ENCODE data around the gene PPP1R18. TPM values are rescaled to one million over a fixed set of nuclear protein-coding genes. Genes with fewer than 3 reads are reported as not detected.
"Not testable (repeated sequence)": the region's sequence is repeated elsewhere in the genome, so short reads cannot be mapped to it uniquely, and the experiment has no call there.

Gene PPP1R18
- total RNA-seq, 2 experiments from 2014 or later, result 30.9 to 31.6 TPM

GRCh38 chr6:30724906-30725667, 38.6 kb upstream of the PPP1R18 start:
- peak overlapping the region; percentile 42 for H3K4me3 Mint-ChIP-seq

GRCh38 chr6:30723843-30724741, 37.6 kb upstream of the PPP1R18 start:
- Mint-ChIP-seq H3K4me1 (ENCODE audit: low read depth) (peaks cover 68% of the 10 kb centered on the region), H3K36me3 (ENCODE audit: low read depth) (peaks cover 77% of the 10 kb centered on the region), H3K27ac (peak overlapping the region; percentile 95), H3K4me3 (peak overlapping the region; percentile 55)
- POLR2A ChIA-PET, result interaction anchor here (0.9 to 11.0 kb wide), 3 partner anchors 12 to 233 kb away, joined by 3 to 381 read pairs (median 54); no protein-coding TSS in a partner anchor
- H3K27me3 Mint-ChIP-seq; H3K9me3 Mint-ChIP-seq; ATAC-seq (ENCODE audit: poor library complexity); H3K4me3 ChIP-seq (ENCODE audit: low read length); DNase-seq; H3K9me3 ChIP-seq (ENCODE audit: control insufficient read depth in 1 of 2, insufficient read depth in 1 of 2, low read length in 2 of 2); H3K27me3 ChIP-seq (ENCODE audit: control insufficient read depth in 1 of 2, insufficient read depth in 2 of 2, low read length in 2 of 2); H3K27ac ChIP-seq (ENCODE audit: low read depth in 1 of 2, low read length in 2 of 2): not testable (repeated sequence)
- intact Hi-C loops (cut with DNase I, micrococcal nuclease), result loop anchor here (2.0 to 5.0 kb wide), 5 partner anchors 97 to 241 kb away; partner anchors contain the start of genes ABCF1 (in 1 of the 2) and ATAT1 (in 1 of the 2)
- CTCF ChIA-PET, result interaction anchor here (2.3 to 20.2 kb wide), 3 partner anchors 13 to 183 kb away, joined by 6 to 526 read pairs (median 10); partner anchors contain the start of gene DHX16
- H3K36me3 ChIP-seq (ENCODE audit: insufficient read depth, low read length), result peaks cover 61% of the 10 kb centered on the region
- H3K4me1 ChIP-seq (ENCODE audit: insufficient read depth, low read length), result peaks cover 52% of the 10 kb centered on the region

More at GRCh38 chr6:30724906-30725667, 38.6 kb upstream of the PPP1R18 start:
- intact Hi-C loops (cut with DNase I, micrococcal nuclease), result loop anchor here (5.0 kb wide), 2 partner anchors 153 to 183 kb away; partner anchors contain the start of gene ABCF1 (in 1 of the 2)
- H3K27me3 ChIP-seq (ENCODE audit: control insufficient read depth in 1 of 2, insufficient read depth in 2 of 2, low read length in 2 of 2), result no peaks in the 10 kb centered on the region
- no peak overlapping the region for H3K27ac ChIP-seq (ENCODE audit: low read depth in 1 of 2, low read length in 2 of 2)
- Mint-ChIP-seq H3K36me3 (ENCODE audit: low read depth) (peaks cover 83% of the 10 kb centered on the region), H3K9me3 (no peaks in the 10 kb centered on the region), H3K27me3 (no peaks in the 10 kb centered on the region), H3K27ac (peak overlapping the region; percentile 95), H3K4me1 (ENCODE audit: low read depth) (peaks cover 62% of the 10 kb centered on the region)
- ChIA-PET POLR2A (interaction anchor here (7.5 to 11.0 kb wide), 2 partner anchors 11 to 43 kb away, joined by 54 to 381 read pairs; no protein-coding TSS in a partner anchor), CTCF (interaction anchor here (0.6 to 20.2 kb wide), 2 partner anchors 46 to 58 kb away, joined by 3 to 526 read pairs; partner anchors contain the start of gene DHX16)
- no peaks in the 10 kb centered on the region for H3K9me3 ChIP-seq (ENCODE audit: control insufficient read depth in 1 of 2, insufficient read depth in 1 of 2, low read length in 2 of 2)
- DNase-seq (no peak), ATAC-seq (ENCODE audit: poor library complexity) (no peak)
- peaks cover 47% of the 10 kb centered on the region for H3K4me1 ChIP-seq (ENCODE audit: insufficient read depth, low read length)
- no peak for TF ChIP-seq CTCF (IDR thresholded peaks at IDR 0.05)
- H3K4me3 ChIP-seq (ENCODE audit: low read length), result no peak overlapping the region
- H3K36me3 ChIP-seq (ENCODE audit: insufficient read depth, low read length), result peaks cover 71% of the 10 kb centered on the region

- H3K9me3 ChIP-seq (ENCODE audit: control insufficient read depth in 1 of 2, insufficient read depth in 1 of 2, low read length in 2 of 2); ATAC-seq (ENCODE audit: poor library complexity); H3K9me3 Mint-ChIP-seq; H3K4me3 ChIP-seq (ENCODE audit: low read length); H3K27ac ChIP-seq (ENCODE audit: low read depth in 1 of 2, low read length in 2 of 2); H3K27me3 Mint-ChIP-seq; H3K27me3 ChIP-seq (ENCODE audit: control insufficient read depth in 1 of 2, insufficient read depth in 2 of 2, low read length in 2 of 2); DNase-seq: not testable (repeated sequence)
- Histone ChIP-seq H3K36me3 (ENCODE audit: insufficient read depth, low read length) (peaks cover 58% of the 10 kb centered on the region), H3K4me1 (ENCODE audit: insufficient read depth, low read length) (peaks cover 58% of the 10 kb centered on the region)
- H3K27ac Mint-ChIP-seq, result peak overlapping the region; percentile 95
- H3K4me3 Mint-ChIP-seq, result peak overlapping the region; percentile 99
- H3K36me3 Mint-ChIP-seq (ENCODE audit: low read depth), result peaks cover 76% of the 10 kb centered on the region
- POLR2A ChIA-PET, result interaction anchor here (0.5 to 11.0 kb wide), 13 partner anchors 12 to 232 kb away, joined by 3 to 381 read pairs (median 5); partner anchors contain the start of genes MRPS18B, NRM and PPP1R10
- intact Hi-C loops (cut with DNase I, micrococcal nuclease), result loop anchor here (2.0 to 5.0 kb wide), 5 partner anchors 96 to 240 kb away; partner anchors contain the start of genes ABCF1 (in 1 of the 2) and ATAT1 (in 1 of the 2)
- H3K4me1 Mint-ChIP-seq (ENCODE audit: low read depth), result peaks cover 70% of the 10 kb centered on the region
- CTCF ChIA-PET, result interaction anchor here (0.5 to 20.2 kb wide), 12 partner anchors 8 to 241 kb away, joined by 3 to 526 read pairs (median 6); partner anchors contain the start of genes ABCF1, ATAT1, DHX16 and MRPS18B
Observed at GRCh38 chr6:30723159-30723842, 36.9 kb upstream of the PPP1R18 start.
